Astrocyte of the hippocampus (primary cell): ENCODE data around the gene DCUN1D3.
A peak's percentile ranks its signal among the peaks of the same experiment; 100 is the strongest.
"Not testable (repeated sequence)": the region's sequence is repeated elsewhere in the genome, so short reads cannot be mapped to it uniquely, and the experiment has no call there.

ENCODE experiments used
- DNase-seq: peaks from one replicate; pipeline ENCODE4 v3.0.0; 2011; ENCODE audit warnings: low read depth, low spot score

DCUN1D3 gene

DNA sequence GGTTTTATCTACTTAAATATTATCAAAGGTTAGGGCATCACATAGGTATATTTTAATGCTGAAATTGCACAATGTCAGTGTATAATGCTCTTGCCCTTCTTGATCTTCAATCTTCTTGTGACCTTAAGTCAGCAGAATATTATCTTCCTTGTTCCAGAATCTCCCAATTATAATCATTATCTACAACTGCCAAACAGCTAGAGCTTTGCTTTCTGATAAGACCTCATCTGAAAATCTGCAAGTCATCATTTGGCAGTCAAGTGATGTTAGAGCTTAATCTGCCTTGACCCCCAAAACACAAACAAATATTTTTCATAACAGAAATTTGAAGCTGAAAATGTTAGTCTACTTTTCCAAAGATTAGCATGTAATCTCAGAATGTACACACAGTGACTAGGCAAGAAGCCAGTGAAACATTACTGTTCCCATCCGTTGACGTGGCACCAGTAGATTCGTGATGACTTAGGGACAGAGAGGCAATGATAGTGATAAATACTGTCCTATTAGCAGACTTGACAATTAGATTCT is 74.1 kb downstream of the DCUN1D3 start:
- DNase-seq = no peak

DNA sequence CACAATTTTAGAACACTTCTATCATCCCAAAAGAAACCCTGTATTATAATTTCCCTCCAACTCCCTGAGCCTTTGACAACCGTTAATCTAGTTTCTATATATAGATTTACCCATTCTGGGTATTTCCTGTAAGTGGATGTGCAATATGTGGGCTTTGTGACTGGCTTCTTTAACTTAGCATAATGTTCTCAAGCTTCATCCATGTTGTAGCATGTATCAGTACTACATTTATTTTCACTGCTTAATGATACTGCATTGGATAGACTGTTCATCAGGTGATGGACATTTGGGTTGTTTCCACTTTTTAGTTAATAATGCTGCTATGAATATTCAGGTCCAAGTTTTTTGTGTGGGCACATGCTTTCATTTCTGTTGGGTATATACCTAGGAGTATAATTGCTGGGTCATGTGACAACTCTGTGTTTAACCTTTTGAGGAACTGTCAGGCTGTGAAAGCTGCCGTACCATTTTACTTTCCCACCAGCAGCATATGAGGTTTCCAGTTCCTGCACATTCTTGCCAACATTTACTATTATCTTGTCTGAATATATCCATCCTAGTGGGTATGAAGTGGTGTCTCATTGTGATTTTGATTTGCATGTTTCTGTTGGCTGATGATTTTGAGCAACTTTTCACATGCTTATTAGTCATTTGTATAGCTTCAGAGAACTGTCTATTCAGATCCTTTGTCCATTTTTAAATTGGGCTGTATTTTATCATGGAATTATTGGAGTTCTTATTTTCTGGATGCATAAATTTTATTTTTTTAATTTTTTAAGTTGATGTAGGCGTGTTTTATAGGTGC is 77.4 kb downstream of the DCUN1D3 start:
- no peak for DNase-seq

DNA sequence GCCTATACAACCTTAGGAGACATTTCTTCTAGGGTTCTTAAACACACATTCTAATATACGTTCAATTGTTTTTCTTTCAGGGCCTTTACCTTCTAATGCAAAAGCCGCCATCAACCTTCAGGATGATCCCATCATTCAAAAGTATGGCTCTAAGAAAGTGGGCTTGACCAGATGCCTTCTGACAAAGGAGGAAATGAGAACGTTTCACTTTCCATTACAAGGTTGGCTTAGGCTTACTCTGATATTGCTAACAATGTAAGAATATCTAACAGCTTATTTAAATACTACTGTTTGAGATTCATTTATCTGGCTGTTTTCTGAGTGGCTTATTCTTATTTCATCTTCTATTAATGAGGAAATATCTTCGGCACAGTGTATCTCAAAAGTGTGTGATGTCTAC is 78.5 kb downstream of the DCUN1D3 start:
- DNase-seq = no peak

DNA sequence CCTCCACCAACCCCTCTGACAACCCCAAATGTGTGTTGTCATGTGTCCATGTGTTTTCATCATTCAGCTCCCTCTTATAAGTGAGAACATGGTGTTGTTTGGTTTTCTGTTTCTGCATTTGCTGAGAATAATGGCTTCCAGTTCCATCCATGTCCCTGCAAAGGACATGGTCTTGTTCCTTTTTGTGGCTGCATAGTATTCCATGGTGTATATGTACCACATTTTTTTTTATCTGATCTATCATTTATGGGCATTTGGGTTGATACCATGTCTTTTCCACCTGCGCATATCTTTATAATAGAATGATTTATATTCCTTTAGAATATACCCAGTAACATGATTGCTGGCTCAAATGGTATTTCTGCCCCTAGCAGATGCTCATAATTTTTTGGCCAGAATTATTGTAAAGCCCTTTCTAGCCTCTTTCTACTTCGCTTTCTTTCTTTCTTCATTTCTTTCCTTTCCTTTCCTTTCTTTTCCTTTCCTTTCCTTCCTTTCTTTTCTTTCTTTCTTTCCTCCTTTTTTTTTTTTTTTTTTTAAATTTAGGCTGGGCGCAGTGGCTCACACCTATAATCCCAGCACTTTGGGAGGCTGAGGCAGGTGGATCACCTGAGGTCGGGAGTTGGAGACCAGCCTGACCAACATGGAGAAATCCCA is 81.1 kb downstream of the DCUN1D3 start:
- DNase-seq = no peak

DNA sequence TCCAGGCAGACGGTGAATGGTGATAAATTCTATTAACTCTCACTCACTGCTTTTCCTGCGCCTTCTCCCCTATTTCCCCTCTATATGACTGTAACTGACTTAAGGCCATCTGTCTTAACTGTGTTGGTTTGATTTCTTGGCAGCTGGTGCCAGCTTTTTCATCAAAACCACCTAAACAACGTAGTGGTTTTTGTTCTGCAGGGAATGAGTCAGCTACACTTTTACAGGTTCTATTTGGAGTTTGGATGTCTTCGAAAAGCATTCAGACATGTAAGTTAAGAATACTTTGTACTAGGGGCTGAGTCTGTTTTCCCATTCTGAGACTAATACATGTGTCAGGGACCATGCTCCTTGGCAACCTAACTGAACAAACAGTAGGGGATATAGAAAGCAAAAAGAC is 85.4 kb downstream of the DCUN1D3 start:
- DNase-seq = peak; percentile 82

DNA sequence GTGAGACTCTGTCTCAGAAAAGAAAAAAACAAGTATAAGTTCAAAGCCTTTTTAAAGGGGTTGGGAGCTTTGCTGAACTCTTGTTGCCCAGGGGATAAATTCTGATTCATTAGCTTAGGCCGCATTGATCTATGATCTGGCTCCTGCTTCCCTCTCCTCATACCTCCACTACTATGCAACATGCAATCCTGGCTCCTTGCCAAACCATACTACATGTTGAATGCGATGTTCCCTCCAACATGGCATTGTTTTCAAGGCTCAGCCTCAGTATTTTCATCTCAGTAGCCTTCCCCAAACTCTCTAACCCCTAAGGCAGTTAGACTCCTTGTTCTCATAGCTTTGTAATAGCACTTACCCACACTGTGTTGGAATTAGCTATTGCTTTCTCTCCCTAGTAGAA is 87.6 kb downstream of the DCUN1D3 start:
- DNase-seq = no peak

DNA sequence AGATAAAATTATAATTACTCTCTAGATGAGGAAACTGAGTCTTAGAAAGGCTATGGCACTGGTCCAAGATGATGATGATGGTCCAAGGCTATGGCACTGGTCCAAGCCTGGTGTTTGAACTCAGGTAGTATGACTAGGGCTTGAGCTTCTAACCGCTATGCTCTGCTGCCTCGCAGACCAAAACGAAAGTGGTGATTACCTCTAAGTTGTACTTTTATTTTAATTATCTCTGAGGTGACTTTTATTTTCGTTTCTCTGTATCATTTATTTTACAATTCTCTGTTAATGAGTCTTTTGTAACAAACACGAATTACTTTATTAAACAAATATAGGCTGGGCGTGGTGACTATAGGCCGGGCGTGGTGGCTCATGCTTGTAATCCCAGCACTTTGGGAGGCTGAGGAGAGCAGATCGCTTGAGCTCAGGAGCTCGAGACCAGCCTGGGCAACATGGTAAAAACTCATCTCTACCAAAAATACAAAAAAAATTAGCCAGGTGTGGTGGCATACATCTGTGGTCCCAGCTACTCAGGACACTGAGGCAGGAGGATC is 88.2 kb downstream of the DCUN1D3 start:
- DNase-seq = no peak

DNA sequence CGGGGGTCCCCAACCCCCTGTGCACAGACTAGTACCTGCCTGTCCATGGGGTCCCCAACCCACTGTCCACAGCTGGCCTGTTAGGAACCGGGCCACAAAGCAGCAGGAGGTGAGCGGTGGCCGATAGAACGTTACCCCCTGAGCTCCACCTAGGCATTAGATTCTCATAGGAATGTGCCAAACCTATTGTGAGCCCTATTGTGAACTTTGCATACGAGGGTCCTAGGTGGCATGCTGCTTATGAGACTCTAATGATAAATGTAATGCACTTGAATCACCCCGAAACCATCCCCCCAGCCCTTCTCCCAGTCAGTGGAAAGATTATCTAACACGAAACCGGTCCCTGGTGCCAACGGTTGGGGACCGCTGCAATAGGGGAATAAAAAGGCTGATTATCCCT is 92.3 kb downstream of the DCUN1D3 start:
- DNase-seq = no peak

DNA sequence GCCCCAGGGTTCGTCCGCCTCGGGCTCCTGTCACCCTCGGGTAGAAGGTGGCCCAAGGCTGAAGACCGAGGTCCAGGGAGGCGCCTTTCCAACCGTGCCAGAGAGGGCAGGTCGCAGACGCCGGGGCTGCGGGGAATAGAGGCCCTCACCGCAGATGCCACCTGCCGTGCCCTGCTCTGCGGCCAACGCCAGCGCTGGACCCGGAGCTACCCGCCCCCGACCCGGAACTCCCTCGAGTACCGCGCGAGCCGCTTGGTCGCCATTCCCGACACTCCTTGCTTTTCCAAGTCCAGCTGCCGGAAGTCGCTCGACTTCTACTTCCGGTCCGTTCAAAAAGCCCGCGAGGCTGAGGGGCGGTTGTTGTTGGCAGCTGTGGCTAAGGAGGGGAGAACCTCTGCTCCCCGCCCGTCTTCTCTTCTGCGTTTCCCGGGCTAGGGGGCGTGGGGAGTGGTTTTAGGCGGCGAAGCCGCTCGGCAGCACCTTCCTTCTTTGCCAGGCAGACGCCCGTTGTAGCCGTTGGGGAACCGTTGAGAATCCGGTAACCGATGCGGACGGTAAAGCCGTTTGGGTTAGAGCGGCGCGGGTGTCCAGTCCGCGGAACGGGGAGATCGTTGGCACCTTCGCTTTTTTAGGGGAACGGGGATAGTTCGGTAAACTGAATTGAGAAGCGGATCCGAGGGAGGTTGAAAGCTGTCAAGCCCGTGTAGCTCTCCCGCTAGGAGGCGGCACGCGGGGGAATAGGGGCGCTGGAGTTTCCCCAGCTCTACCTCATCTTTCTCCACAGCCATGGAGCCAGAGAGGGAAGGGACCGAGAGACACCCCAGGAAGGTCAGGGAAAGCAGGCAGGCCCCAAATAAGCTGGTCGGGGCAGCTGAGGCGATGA is 93.7 kb downstream of the DCUN1D3 start, which contains the start of the genes ERI2 and REXO5:
TSS of gene ERI2 (minus strand) at position 305 of the 883 bp plus-strand sequence. CDS start at position 263, 42 bp downstream.
TSS of gene REXO5 (plus strand) at position 360 of the 883 bp plus-strand sequence. CDS start at position 787, 427 bp downstream.
- DNase-seq = peak; percentile 97

DNA sequence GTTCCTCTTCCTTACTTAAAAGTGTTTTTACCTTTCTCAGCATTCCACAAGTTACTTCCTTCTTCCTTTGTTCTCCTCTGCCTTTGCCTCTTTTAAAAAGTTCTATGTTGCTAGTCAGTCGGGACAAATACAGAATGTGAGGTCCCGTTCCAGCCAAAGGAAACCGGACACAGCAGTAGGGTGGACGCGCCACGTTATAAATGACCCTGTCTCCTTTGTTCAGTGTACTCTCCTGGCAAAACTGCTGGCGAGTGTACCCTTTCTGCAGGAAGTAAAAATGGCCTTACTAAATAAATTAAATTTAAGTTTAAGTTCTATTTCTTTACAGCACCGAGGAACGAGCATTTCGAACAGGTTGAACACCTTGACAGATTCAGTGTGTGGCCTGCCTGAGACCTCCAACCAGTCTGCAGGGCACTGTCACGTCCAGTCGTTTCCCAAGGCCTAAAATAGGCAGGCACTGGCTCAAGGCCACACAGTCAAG is 94.4 kb downstream of the DCUN1D3 start:
- DNase-seq = not testable (repeated sequence)
